HG02840 (cell line): ENCODE measurements around the gene USB1.

Source experiments
- ATAC-seq: cut with Tn5 transposase; IDR thresholded peaks from one replicate; pipeline ENCODE4 v1.9.1; 2021; ENCODE audit warnings: mild to moderate bottlenecking, moderate library complexity, moderate number of reproducible peaks; ENCODE audit not compliant: unreplicated experiment, low FRiP score

The USB1 gene

GRCh38 chr16:58000706-58001676 lies at the start of gene USB1:
Gene USB1 (plus strand): TSS chr16:58001407. CDS start chr16:58001484, 77 bp downstream.
- ATAC-seq: peak; percentile 79

- no peak for ATAC-seq
Measured at GRCh38 chr16:57952909-57953308, 48.3 kb upstream of the USB1 start.

GRCh38 chr16:57953857-57954256 lies 47.4 kb upstream of the USB1 start:
- ATAC-seq: no peak

- no peak for ATAC-seq
Measured at GRCh38 chr16:57955572-57956188, 45.5 kb upstream of the USB1 start.

GRCh38 chr16:57956270-57956808 lies 44.9 kb upstream of the USB1 start:
- ATAC-seq: no peak

- ATAC-seq: no peak
Measured at GRCh38 chr16:57956924-57957672, 44.1 kb upstream of the USB1 start.

- no peak for ATAC-seq
Measured at GRCh38 chr16:57957673-57958392, 43.4 kb upstream of the USB1 start.

GRCh38 chr16:57958544-57958943 lies 42.7 kb upstream of the USB1 start:
- no peak for ATAC-seq

GRCh38 chr16:57959121-57959520 lies 42.1 kb upstream of the USB1 start:
- ATAC-seq: no peak

GRCh38 chr16:57959804-57960203 lies 41.4 kb upstream of the USB1 start:
- no peak for ATAC-seq

GRCh38 chr16:57960310-57960709 lies 40.9 kb upstream of the USB1 start:
- ATAC-seq: no peak

GRCh38 chr16:57960826-57961472 lies 40.3 kb upstream of the USB1 start:
- ATAC-seq: no peak

- ATAC-seq: no peak
Measured at GRCh38 chr16:57961538-57961937, 39.7 kb upstream of the USB1 start.

- ATAC-seq: no peak
Measured at GRCh38 chr16:57962046-57962445, 39.2 kb upstream of the USB1 start.

- ATAC-seq: no peak
Measured at GRCh38 chr16:57962756-57963155, 38.5 kb upstream of the USB1 start.

- ATAC-seq: no peak
Measured at GRCh38 chr16:57964157-57964700, 37.0 kb upstream of the USB1 start.

- no peak for ATAC-seq
Measured at GRCh38 chr16:57966204-57966771, 34.9 kb upstream of the USB1 start.

GRCh38 chr16:57966986-57967385 lies 34.2 kb upstream of the USB1 start:
- no peak for ATAC-seq

- ATAC-seq: no peak
Measured at GRCh38 chr16:57967916-57968315, 33.3 kb upstream of the USB1 start.
